Hypothalamus (tissue), 51 donors: ENCODE measurements around the gene PM20D1.
A peak's percentile ranks its signal among the peaks of the same experiment; 100 is the strongest.
"Not testable (repeated sequence)": the region's sequence is repeated elsewhere in the genome, so short reads cannot be mapped to it uniquely, and the experiment has no call there.

Experiments used
- DNase-seq, 51 donors: peaks; one replicate each; lab custom pipeline; 2025; lab: John Stamatoyannopoulos, UW

The PM20D1 gene

GRCh38 chr1:205849619-205850355 lies at the start of gene PM20D1:
TSS of gene PM20D1 (minus strand) at chr1:205850132. CDS start at chr1:205850072, 60 bp downstream.
- DNase-seq = peak in 29 of 51 donors; percentile 12 to 83 (median 46)

GRCh38 chr1:205896351-205896750 lies 46.4 kb upstream of the PM20D1 start:
- DNase-seq = no peak

GRCh38 chr1:205894119-205894518 lies 44.2 kb upstream of the PM20D1 start:
- not testable (repeated sequence) for DNase-seq

- DNase-seq = not testable (repeated sequence)
Measured at GRCh38 chr1:205892175-205892574, 42.2 kb upstream of the PM20D1 start.

GRCh38 chr1:205891481-205891880 lies 41.5 kb upstream of the PM20D1 start:
- not testable (repeated sequence) for DNase-seq

GRCh38 chr1:205890631-205891030 lies 40.7 kb upstream of the PM20D1 start:
- not testable (repeated sequence) for DNase-seq

GRCh38 chr1:205889706-205890105 lies 39.8 kb upstream of the PM20D1 start:
- DNase-seq = not testable (repeated sequence)

- DNase-seq = not testable (repeated sequence)
Measured at GRCh38 chr1:205889006-205889405, 39.1 kb upstream of the PM20D1 start.

- DNase-seq = no peak
Measured at GRCh38 chr1:205883792-205884191, 33.9 kb upstream of the PM20D1 start.

GRCh38 chr1:205880923-205881322 lies 31.0 kb upstream of the PM20D1 start:
- DNase-seq = no peak

GRCh38 chr1:205879974-205880373 lies 30.0 kb upstream of the PM20D1 start:
- DNase-seq = no peak

GRCh38 chr1:205878026-205878425 lies 28.1 kb upstream of the PM20D1 start:
- no peak for DNase-seq

GRCh38 chr1:205873148-205873547 lies 23.2 kb upstream of the PM20D1 start:
- DNase-seq = not testable (repeated sequence)

GRCh38 chr1:205870236-205870635 lies 20.3 kb upstream of the PM20D1 start:
- no peak for DNase-seq

- DNase-seq = no peak
Measured at GRCh38 chr1:205861540-205861939, 11.6 kb upstream of the PM20D1 start.

- no peak for DNase-seq
Measured at GRCh38 chr1:205858141-205858961, 8.4 kb upstream of the PM20D1 start.

GRCh38 chr1:205857501-205857900 lies 7.6 kb upstream of the PM20D1 start:
- DNase-seq = not testable (repeated sequence)

- DNase-seq = no peak
Measured at GRCh38 chr1:205856433-205856832, 6.5 kb upstream of the PM20D1 start.

GRCh38 chr1:205852969-205853368 lies 3.0 kb upstream of the PM20D1 start:
- DNase-seq = no peak

GRCh38 chr1:205851993-205852392 lies 2.1 kb upstream of the PM20D1 start:
- no peak for DNase-seq

GRCh38 chr1:205843036-205843859 lies 6.7 kb downstream of the PM20D1 start:
- DNase-seq = no peak
